Kidney tubule cell (primary cell): ENCODE results near the gene CENPVL1.
"Not testable (repeated sequence)": the region's sequence is repeated elsewhere in the genome, so short reads cannot be mapped to it uniquely, and the experiment has no call there.

ENCODE experiments used
- DNase-seq: peaks from one replicate; pipeline ENCODE4 v3.0.0-alpha.2; 2018; ENCODE audit warnings: low spot score

Gene CENPVL1

GRCh38 chrX:51710277-51711164, at the start of gene CENPVL1:
CENPVL1 (plus strand) TSS chrX:51710512; CDS start chrX:51710512, 0 bp downstream.
- not testable (repeated sequence) for DNase-seq

- DNase-seq = no peak
These were observed 44.3 kb upstream of the CENPVL1 start for GRCh38 chrX:51665981-51666380.

DNA sequence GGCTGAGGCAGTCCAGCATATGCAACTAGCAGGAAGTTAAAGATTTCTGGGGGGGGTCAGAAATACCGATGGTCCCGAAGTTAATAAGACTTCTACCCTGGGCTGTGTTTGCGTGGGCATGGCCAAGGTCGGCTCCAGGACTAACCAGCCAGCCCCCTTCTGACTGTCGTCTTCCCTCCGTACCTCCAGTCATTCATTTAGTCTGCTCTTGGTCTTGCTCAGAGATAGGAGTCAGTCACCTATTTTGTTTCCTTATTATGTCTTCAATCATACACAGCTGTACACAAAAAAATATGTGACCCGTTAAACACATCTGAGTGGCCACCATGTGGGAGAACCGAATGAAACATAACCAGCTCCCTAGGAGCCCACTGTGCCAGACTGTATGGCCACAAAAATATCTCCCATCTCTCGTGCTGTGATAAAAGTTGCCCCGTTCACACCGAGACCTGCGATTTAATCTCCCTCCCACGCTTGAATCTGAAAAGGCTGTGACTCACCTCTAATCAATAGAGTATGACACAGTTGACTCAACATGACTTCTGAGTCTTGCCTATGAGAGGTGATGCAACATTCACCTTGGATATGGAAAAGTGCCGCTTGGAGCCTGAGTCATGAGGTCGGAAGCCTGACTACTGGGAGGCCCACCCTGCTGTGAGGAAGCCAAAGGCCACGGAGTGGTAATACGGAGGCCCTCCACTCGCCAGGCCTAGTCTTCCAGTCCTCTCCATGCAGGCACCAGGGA, 30.5 kb upstream of the CENPVL1 start:
- DNase-seq = not testable (repeated sequence)

DNA sequence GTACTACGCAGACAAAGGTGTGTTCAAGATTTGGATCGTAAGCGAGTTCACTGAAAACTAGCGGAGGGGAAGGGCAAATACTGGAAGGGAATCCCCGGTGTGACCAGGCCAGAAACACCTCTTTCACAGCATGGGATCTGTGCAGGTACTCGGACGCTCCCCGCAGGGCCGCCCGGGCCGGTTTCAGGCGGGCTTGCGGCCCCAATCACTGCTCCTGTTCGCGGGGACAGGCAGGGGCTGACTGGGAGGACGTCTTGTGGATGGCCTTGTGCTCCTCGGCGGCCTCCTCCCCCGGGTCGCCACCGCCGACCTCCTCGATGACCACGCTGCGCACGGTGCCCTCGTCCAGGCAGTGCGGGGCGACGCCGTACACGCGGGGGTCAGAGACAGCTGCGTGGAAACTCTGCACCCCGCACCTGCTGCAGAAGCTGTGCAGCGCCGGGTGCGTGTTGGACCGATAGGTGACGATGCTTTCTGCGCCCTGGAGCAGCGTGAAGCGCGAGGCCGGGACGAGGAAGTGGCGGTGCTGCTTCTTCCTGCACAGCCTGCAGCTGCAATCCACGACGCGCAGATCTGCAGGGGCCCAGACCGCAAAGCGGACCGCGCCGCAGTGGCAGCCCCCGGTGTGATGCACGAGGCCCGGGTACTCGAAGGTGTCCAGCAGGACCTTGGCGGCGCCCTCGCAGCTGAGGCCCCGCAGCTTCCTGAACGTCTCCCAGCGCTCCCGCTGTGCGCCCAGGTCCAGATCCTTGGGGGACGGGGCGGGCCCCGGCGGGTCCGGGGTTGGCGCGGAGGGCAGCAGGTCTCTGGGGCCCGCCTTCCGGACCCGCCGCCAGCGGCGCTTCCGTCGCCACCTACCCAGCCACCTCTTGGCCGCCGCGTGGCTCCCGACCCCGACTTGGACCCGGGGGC, 28.2 kb upstream of the CENPVL1 start:
- not testable (repeated sequence) for DNase-seq

DNA sequence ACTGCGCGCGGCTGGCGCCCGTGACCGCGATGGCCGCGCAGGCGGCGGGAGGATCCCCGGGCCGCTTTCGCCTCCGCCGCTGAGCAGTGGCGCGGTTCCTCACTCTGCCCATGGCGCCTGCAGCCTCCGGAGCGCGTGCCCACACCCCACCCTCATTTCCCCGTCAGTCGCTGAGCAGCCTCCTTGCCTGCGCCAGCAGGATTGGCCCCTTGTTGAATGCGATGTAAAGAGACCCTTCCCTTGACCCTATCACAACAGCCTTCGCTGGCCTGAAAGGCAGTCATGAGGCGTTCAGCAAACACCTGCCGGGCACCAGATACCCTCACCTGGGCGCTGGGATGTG, 27.6 kb upstream of the CENPVL1 start, which contains the start of gene CENPVL2:
CENPVL2 (minus strand) TSS at position 112 of the 343 bp plus-strand sequence; CDS start at position 112, 0 bp downstream.
- DNase-seq = not testable (repeated sequence)

GRCh38 chrX:51694254-51694653, 16.1 kb upstream of the CENPVL1 start:
- DNase-seq = no peak

GRCh38 chrX:51697397-51697796, 12.9 kb upstream of the CENPVL1 start:
- no peak for DNase-seq

DNA sequence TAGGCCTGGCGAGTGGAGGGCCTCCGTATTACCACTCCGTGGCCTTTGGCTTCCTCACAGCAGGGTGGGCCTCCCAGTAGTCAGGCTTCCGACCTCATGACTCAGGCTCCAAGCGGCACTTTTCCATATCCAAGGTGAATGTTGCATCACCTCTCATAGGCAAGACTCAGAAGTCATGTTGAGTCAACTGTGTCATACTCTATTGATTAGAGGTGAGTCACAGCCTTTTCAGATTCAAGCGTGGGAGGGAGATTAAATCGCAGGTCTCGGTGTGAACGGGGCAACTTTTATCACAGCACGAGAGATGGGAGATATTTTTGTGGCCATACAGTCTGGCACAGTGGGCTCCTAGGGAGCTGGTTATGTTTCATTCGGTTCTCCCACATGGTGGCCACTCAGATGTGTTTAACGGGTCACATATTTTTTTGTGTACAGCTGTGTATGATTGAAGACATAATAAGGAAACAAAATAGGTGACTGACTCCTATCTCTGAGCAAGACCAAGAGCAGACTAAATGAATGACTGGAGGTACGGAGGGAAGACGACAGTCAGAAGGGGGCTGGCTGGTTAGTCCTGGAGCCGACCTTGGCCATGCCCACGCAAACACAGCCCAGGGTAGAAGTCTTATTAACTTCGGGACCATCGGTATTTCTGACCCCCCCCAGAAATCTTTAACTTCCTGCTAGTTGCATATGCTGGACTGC, 2.8 kb downstream of the CENPVL1 start:
- not testable (repeated sequence) for DNase-seq

- DNase-seq = no peak
These were observed 17.9 kb downstream of the CENPVL1 start for GRCh38 chrX:51728202-51728601.

- DNase-seq = no peak
These were observed 26.8 kb downstream of the CENPVL1 start for GRCh38 chrX:51737091-51737490.

GRCh38 chrX:51742586-51742985, 32.3 kb downstream of the CENPVL1 start:
- no peak for DNase-seq

DNA sequence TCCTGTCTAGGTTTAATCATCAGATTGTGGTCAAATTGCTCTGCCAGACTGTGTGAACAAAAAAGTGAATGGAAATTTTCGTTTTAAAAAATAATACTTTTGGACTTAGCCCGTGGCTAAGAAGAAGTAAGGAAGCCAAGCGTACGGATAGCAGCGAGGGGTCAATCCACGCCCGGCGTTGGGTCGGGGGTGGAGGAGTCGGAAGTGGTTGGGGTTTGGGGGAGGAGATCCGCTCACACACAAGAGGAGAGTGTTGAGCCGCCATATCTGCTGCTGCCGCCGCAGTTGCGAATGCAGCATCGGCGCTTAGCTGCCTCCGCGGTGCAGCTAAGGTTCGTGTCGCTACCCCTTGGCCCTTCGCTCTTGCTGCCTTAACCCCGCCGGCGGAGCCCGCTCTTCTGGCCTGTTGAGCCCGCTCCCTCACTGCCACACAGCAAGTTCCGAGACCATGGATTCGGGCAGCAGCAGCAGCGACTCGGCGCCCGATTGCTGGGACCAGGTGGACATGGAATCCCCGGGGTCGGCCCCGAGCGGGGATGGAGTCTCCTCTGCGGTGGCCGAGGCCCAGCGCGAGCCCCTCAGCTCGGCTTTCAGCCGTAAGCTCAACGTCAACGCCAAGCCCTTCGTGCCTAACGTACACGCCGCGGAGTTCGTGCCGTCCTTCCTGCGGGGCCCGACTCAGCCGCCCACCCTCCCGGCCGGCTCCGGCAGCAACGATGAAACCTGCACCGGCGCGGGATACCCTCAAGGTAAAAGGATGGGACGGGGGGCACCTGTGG, 33.1 kb downstream of the CENPVL1 start, which contains the start of gene GSPT2:
GSPT2 (plus strand) TSS at position 264 of the 779 bp plus-strand sequence; CDS start at position 449, 185 bp downstream.
- DNase-seq = peak; percentile 70

DNA sequence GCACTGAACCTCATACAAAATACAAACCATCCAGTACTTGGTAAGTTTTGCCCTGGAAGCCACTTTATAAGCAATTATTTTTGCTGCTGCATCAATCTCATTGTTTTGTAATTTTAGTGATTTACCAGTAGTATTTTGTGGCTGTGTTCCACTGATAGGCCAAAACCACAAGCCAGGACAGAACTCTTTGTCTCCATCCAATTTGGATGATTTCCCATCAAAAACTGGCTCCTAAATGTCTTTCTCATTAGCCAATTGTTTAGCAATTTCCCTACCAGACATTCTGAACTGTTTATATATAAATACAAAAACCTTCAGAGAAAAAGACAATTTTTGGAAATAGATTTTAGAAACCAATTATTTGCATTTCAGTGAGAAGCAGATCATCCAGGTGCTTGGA, 37.4 kb downstream of the CENPVL1 start:
- no peak for DNase-seq

GRCh38 chrX:51759055-51759839, 48.9 kb downstream of the CENPVL1 start:
- DNase-seq = no peak

DNA sequence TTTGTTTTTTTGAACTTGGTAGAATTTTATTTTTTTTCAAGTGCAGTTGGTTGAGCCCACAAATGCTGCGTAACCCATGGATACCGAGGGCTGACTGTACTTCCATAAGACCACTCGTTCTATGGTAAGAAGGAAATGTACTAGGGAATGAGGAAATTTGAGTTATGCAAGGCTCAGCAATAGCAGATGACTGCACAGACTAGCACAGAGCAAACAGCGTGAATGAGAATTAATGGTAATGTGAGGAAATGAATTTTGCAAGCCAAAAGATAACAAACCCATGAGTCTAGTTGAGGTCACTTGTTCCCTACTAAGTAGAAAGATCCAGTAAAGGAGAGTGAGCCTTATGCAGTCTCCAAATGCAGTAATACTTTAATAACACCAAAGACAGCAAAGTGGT, 50.3 kb downstream of the CENPVL1 start:
- DNase-seq = no peak
